ENCODE results near the gene MVK.

The MVK gene

GRCh38 chr12:109560867-109561710, 12.5 kb upstream of the MVK start:
- no peak for DNase-seq
- intact Hi-C loops (cut with DNase I) = no loop called here

GRCh38 chr12:109561711-109562030, 11.9 kb upstream of the MVK start:
- DNase-seq = no peak
- intact Hi-C loops (cut with DNase I) = no loop called here

GRCh38 chr12:109562871-109563270, 10.7 kb upstream of the MVK start:
- intact Hi-C loops (cut with DNase I) = no loop called here
- DNase-seq = no peak

GRCh38 chr12:109563291-109564284, 10.0 kb upstream of the MVK start:
- no peak for DNase-seq
- intact Hi-C loops (cut with DNase I) = no loop called here

- no peak for DNase-seq
- intact Hi-C loops (cut with DNase I) = no loop called here
Measured at GRCh38 chr12:109566424-109566823, 7.2 kb upstream of the MVK start.

GRCh38 chr12:109567296-109567695, 6.3 kb upstream of the MVK start:
- intact Hi-C loops (cut with DNase I) = no loop called here

GRCh38 chr12:109567967-109568366, 5.6 kb upstream of the MVK start:
- DNase-seq = no peak
- intact Hi-C loops (cut with DNase I) = no loop called here

More at GRCh38 chr12:109567296-109567695, 6.3 kb upstream of the MVK start:
- no peak for DNase-seq

- intact Hi-C loops (cut with DNase I) = no loop called here
- DNase-seq = no peak
Measured at GRCh38 chr12:109568486-109568885, 5.1 kb upstream of the MVK start.

- intact Hi-C loops (cut with DNase I) = no loop called here
- no peak for DNase-seq
Measured at GRCh38 chr12:109571773-109572505, 1.7 kb upstream of the MVK start.

GRCh38 chr12:109572506-109572845, 1.1 kb upstream of the MVK start:
- DNase-seq = no peak
- intact Hi-C loops (cut with DNase I) = no loop called here

GRCh38 chr12:109573914-109574244, 285 bp downstream of the MVK start:
- no peak for DNase-seq
- intact Hi-C loops (cut with DNase I) = no loop called here

GRCh38 chr12:109575683-109576082, 2.1 kb downstream of the MVK start:
- intact Hi-C loops (cut with DNase I) = no loop called here
- no peak for DNase-seq

- intact Hi-C loops (cut with DNase I) = no loop called here
- DNase-seq = no peak
Measured at GRCh38 chr12:109577311-109577710, 3.7 kb downstream of the MVK start.

GRCh38 chr12:109578330-109578927, 4.8 kb downstream of the MVK start:
- intact Hi-C loops (cut with DNase I) = no loop called here
- DNase-seq = no peak

GRCh38 chr12:109579639-109580038, 6.0 kb downstream of the MVK start:
- intact Hi-C loops (cut with DNase I) = no loop called here
- DNase-seq = no peak

GRCh38 chr12:109580272-109580671, 6.7 kb downstream of the MVK start:
- peak in 10 of 42 donors; percentile 23 to 69 (median 38) for DNase-seq
- intact Hi-C loops (cut with DNase I) = no loop called here

GRCh38 chr12:109580684-109581333, 7.2 kb downstream of the MVK start:
- intact Hi-C loops (cut with DNase I) = no loop called here

GRCh38 chr12:109581334-109581691, 7.7 kb downstream of the MVK start:
- intact Hi-C loops (cut with DNase I) = no loop called here
- no peak for DNase-seq

More at GRCh38 chr12:109580684-109581333, 7.2 kb downstream of the MVK start:
- DNase-seq = no peak

- intact Hi-C loops (cut with DNase I) = no loop called here
- no peak for DNase-seq
Measured at GRCh38 chr12:109581856-109582255, 8.3 kb downstream of the MVK start.
